GM19025 (cell line): ENCODE results near the gene ELMO1.

Experiments used
- ATAC-seq: cut with Tn5 transposase; IDR thresholded peaks from one replicate; pipeline ENCODE4 v1.9.1; 2021; ENCODE audit warnings: mild to moderate bottlenecking, low read depth, moderate library complexity; ENCODE audit not compliant: unreplicated experiment

ELMO1 gene

GRCh38 chr7:37377231-37377630, 71.4 kb downstream of the ELMO1 start:
- no peak for ATAC-seq

GRCh38 chr7:37376386-37376785, 72.3 kb downstream of the ELMO1 start:
- ATAC-seq: no peak

GRCh38 chr7:37372750-37373149, 75.9 kb downstream of the ELMO1 start:
- ATAC-seq: no peak

GRCh38 chr7:37371755-37372154, 76.9 kb downstream of the ELMO1 start:
- no peak for ATAC-seq

- ATAC-seq: no peak
Observed at GRCh38 chr7:37369906-37370305, 78.8 kb downstream of the ELMO1 start.

GRCh38 chr7:37368540-37368939, 80.1 kb downstream of the ELMO1 start:
- no peak for ATAC-seq

- no peak for ATAC-seq
Observed at GRCh38 chr7:37367010-37367409, 81.7 kb downstream of the ELMO1 start.

GRCh38 chr7:37366445-37366844, 82.2 kb downstream of the ELMO1 start:
- no peak for ATAC-seq

GRCh38 chr7:37365405-37365804, 83.3 kb downstream of the ELMO1 start:
- ATAC-seq: no peak

GRCh38 chr7:37364856-37365255, 83.8 kb downstream of the ELMO1 start:
- ATAC-seq: no peak

- no peak for ATAC-seq
Observed at GRCh38 chr7:37363536-37364491, 84.8 kb downstream of the ELMO1 start.

- ATAC-seq: no peak
Observed at GRCh38 chr7:37362802-37363201, 85.9 kb downstream of the ELMO1 start.

GRCh38 chr7:37360484-37360883, 88.2 kb downstream of the ELMO1 start:
- ATAC-seq: no peak

- no peak for ATAC-seq
Observed at GRCh38 chr7:37359662-37360444, 88.8 kb downstream of the ELMO1 start.

- ATAC-seq: no peak
Observed at GRCh38 chr7:37359180-37359579, 89.5 kb downstream of the ELMO1 start.

- no peak for ATAC-seq
Observed at GRCh38 chr7:37357637-37357996, 91.0 kb downstream of the ELMO1 start.

- ATAC-seq: no peak
Observed at GRCh38 chr7:37356911-37357636, 91.6 kb downstream of the ELMO1 start.

GRCh38 chr7:37354656-37355131, 94.0 kb downstream of the ELMO1 start:
- ATAC-seq: no peak

GRCh38 chr7:37353949-37354655, 94.6 kb downstream of the ELMO1 start:
- ATAC-seq: no peak
